GM12878 (cell line): ENCODE measurements around the gene GNA15. TPM values are rescaled to one million over a fixed set of nuclear protein-coding genes. Genes with fewer than 3 reads are reported as not detected.

Source experiments
- ATF7 ChIP-seq: fragments of 450-650 bp; IDR thresholded peaks from 2 replicates; pipeline ENCODE4 v1.6.1; 2016; ENCODE audit warnings: low read depth, mild to moderate bottlenecking
- BACH1 ChIP-seq: fragments of 450-650 bp; IDR thresholded peaks from 2 replicates; pipeline ENCODE4 v1.6.1; 2017; ENCODE audit warnings: mild to moderate bottlenecking, borderline replicate concordance
- BHLHE40 ChIP-seq, 2 experiments: fragments of 450-650 bp in 1 of 2; IDR thresholded peaks; 2 replicates each; pipeline ENCODE4 v1.6.1; 2011 to 2017; ENCODE audit warnings: low read depth in 2 of 2, borderline replicate concordance in 1 of 2, improper control_type of control experiment in 1 of 2, low read length in 1 of 2, mild to moderate bottlenecking in 1 of 2
- CBX5 ChIP-seq: sonication (generic); IDR thresholded peaks from 2 replicates; pipeline ENCODE4 v1.6.1; 2016; ENCODE audit warnings: low read depth, moderate library complexity, mild to moderate bottlenecking, inconsistent platforms
- CHD2 ChIP-seq: IDR thresholded peaks from 2 replicates; pipeline ENCODE4 v1.6.1; 2011; ENCODE audit warnings: low read depth, low read length, improper control_type of control experiment, borderline replicate concordance
- CHD4 ChIP-seq: fragments of 200-600 bp; sonication (generic); IDR thresholded peaks from 2 replicates; pipeline ENCODE4 v1.6.1; 2016; ENCODE audit warnings: mild to moderate bottlenecking
- CREB1 ChIP-seq: IDR thresholded peaks from 2 replicates; pipeline ENCODE4 v1.6.1; 2012; ENCODE audit warnings: low read depth, mild to moderate bottlenecking, inconsistent platforms
- JUND ChIP-seq: IDR thresholded peaks from 2 replicates; pipeline ENCODE4 v1.6.1; 2012; ENCODE audit warnings: low read depth, mild to moderate bottlenecking, low read length, improper control_type of control experiment, moderate library complexity
- NBN ChIP-seq: fragments of 450-650 bp; IDR thresholded peaks from 2 replicates; pipeline ENCODE4 v1.6.1; 2016
- NFIC ChIP-seq: IDR thresholded peaks from 2 replicates; pipeline ENCODE4 v1.6.1; 2012; ENCODE audit warnings: low read depth, mild to moderate bottlenecking, inconsistent platforms, low read length, moderate library complexity
- RAD51 ChIP-seq: fragments of 450-650 bp; IDR thresholded peaks from 2 replicates; pipeline ENCODE4 v1.6.1; 2016; ENCODE audit warnings: moderate library complexity, mild to moderate bottlenecking, inconsistent platforms
- RFX5 ChIP-seq: IDR thresholded peaks from 2 replicates; pipeline ENCODE4 v1.6.1; 2011; ENCODE audit warnings: low read depth, low read length, improper control_type of control experiment
- SMARCA5 ChIP-seq: fragments of 450-650 bp; IDR thresholded peaks from 2 replicates; pipeline ENCODE4 v1.6.1; 2017; ENCODE audit warnings: mild to moderate bottlenecking
- SP1 ChIP-seq: IDR thresholded peaks from one replicate; pipeline ENCODE4 v1.6.1; 2011; ENCODE audit warnings: low read depth, low read length
- SPI1 ChIP-seq: IDR thresholded peaks from 2 replicates; pipeline ENCODE4 v1.6.1; 2011; ENCODE audit warnings: low read depth, mild to moderate bottlenecking, low read length, moderate library complexity, borderline replicate concordance; ENCODE audit not compliant: insufficient read depth
- SRF ChIP-seq, 2 experiments: IDR thresholded peaks; 2 replicates each; pipeline ENCODE4 v1.6.1; 2011; ENCODE audit warnings: low read depth in 2 of 2, low read length in 2 of 2, mild to moderate bottlenecking in 1 of 2, moderate library complexity in 1 of 2
- TCF3 ChIP-seq: IDR thresholded peaks from 2 replicates; pipeline ENCODE4 v1.6.1; 2012; ENCODE audit warnings: low read depth, mild to moderate bottlenecking, low read length, borderline replicate concordance; ENCODE audit not compliant: insufficient read depth
- ZNF622 ChIP-seq: fragments of 450-650 bp; IDR thresholded peaks from 2 replicates; pipeline ENCODE4 v1.6.1; 2017; ENCODE audit warnings: mild to moderate bottlenecking, inconsistent platforms
- polyA plus RNA-seq, 11 experiments: library from polyadenylated mRNA; depleted of rRNA in 4 of 11; unstranded in 6 of 11; stranded (reverse) in 5 of 11; fragments of >200 nt; fragmentation: Nextera tagmentation in 4 of 11; fragmentation: Illumina TruSeq in 1 of 11; extraction: Ambion mirVana in 4 of 11; extraction: Trizol in 1 of 11; gene quantifications; 1 replicate in 1 of 11; 2 replicates in 10 of 11; pipeline versions ENCODE4 v1.2.1 to v1.2.3, GENCODE V29; 2011 to 2016; ENCODE audit warnings: inconsistent platforms in 2 of 11, missing spikeins in 2 of 11, low read depth in 1 of 11
- total RNA-seq, 4 experiments: library from RNA; depleted of rRNA in 3 of 4; stranded (reverse); fragments of >200 nt in 3 of 4; fragmentation: Illumina TruSeq in 1 of 4; extraction: Trizol in 1 of 4; gene quantifications; 2 replicates each; pipeline versions ENCODE4 v1.2.1 to v1.2.3, GENCODE V29; 2013 to 2021
- TF ChIP-seq, protein P1 (sequence below): fragments of 450-650 bp; IDR thresholded peaks from 2 replicates; pipeline ENCODE4 v1.6.1; 2017; ENCODE audit warnings: mild to moderate bottlenecking, moderate library complexity
- TF ChIP-seq, protein P2 (sequence below): fragments of 450-650 bp; IDR thresholded peaks from 2 replicates; pipeline ENCODE4 v1.6.1; 2017; ENCODE audit warnings: mild to moderate bottlenecking, moderate library complexity
- TF ChIP-seq, protein P3 (sequence below): fragments of 150-350 bp; IDR thresholded peaks from 2 replicates; pipeline ENCODE4 v1.6.1; 2014; ENCODE audit warnings: mild to moderate bottlenecking, low read depth, low read length

The GNA15 gene
- total and polyA plus RNA-seq, 10 of the 15 experiments (the other 5 are each of a cell fraction or from before 2014, with no cell fraction given) = 0.42 to 18.0 (median 9.4) TPM

DNA sequence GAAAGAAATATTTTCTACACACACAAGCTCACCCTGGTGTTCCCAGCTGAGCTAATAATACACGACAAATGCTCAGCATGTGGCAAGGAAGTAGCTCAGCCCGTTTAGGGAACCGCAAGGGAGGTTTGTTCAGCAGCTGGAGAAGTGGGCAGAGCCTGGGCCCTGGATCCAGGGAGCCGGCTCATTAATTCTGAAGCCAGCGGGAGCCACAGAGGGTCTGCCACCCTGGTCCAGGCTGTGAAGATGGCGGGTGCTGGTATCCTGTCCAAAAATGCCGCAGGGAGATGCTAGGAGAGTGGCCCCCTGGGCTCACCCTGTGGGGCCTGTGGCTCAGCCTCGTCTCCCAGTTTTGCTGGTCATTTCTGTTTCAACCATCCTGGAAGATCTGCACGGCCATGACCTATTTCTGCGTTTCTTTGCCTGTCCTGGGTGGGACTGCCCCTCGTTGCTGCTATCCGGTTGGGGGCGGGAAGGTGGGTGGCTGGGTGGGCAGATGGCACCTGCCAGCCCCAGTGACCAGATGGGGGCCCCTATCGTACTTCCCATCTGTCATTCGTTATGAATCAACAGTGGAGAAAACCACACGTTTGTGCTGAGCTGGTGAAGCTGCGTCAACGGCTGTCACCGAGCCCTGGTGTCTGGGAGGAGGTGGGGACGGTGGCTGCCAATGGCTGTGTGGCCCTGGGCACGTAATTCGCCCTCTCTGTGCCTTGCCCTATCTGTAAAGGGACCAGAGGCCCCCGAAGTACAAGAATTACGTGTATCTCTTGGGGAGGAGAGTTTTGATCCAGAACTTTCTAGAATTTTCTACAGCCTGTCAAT, 2.7 kb upstream of the GNA15 start (continued):
- TF ChIP-seq, protein P1, sequence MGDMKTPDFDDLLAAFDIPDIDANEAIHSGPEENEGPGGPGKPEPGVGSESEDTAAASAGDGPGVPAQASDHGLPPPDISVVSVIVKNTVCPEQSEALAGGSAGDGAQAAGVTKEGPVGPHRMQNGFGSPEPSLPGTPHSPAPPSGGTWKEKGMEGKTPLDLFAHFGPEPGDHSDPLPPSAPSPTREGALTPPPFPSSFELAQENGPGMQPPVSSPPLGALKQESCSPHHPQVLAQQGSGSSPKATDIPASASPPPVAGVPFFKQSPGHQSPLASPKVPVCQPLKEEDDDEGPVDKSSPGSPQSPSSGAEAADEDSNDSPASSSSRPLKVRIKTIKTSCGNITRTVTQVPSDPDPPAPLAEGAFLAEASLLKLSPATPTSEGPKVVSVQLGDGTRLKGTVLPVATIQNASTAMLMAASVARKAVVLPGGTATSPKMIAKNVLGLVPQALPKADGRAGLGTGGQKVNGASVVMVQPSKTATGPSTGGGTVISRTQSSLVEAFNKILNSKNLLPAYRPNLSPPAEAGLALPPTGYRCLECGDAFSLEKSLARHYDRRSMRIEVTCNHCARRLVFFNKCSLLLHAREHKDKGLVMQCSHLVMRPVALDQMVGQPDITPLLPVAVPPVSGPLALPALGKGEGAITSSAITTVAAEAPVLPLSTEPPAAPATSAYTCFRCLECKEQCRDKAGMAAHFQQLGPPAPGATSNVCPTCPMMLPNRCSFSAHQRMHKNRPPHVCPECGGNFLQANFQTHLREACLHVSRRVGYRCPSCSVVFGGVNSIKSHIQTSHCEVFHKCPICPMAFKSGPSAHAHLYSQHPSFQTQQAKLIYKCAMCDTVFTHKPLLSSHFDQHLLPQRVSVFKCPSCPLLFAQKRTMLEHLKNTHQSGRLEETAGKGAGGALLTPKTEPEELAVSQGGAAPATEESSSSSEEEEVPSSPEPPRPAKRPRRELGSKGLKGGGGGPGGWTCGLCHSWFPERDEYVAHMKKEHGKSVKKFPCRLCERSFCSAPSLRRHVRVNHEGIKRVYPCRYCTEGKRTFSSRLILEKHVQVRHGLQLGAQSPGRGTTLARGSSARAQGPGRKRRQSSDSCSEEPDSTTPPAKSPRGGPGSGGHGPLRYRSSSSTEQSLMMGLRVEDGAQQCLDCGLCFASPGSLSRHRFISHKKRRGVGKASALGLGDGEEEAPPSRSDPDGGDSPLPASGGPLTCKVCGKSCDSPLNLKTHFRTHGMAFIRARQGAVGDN = peak; percentile 45; the same call in 1 of the 2 replicates
- TF ChIP-seq, protein P2, sequence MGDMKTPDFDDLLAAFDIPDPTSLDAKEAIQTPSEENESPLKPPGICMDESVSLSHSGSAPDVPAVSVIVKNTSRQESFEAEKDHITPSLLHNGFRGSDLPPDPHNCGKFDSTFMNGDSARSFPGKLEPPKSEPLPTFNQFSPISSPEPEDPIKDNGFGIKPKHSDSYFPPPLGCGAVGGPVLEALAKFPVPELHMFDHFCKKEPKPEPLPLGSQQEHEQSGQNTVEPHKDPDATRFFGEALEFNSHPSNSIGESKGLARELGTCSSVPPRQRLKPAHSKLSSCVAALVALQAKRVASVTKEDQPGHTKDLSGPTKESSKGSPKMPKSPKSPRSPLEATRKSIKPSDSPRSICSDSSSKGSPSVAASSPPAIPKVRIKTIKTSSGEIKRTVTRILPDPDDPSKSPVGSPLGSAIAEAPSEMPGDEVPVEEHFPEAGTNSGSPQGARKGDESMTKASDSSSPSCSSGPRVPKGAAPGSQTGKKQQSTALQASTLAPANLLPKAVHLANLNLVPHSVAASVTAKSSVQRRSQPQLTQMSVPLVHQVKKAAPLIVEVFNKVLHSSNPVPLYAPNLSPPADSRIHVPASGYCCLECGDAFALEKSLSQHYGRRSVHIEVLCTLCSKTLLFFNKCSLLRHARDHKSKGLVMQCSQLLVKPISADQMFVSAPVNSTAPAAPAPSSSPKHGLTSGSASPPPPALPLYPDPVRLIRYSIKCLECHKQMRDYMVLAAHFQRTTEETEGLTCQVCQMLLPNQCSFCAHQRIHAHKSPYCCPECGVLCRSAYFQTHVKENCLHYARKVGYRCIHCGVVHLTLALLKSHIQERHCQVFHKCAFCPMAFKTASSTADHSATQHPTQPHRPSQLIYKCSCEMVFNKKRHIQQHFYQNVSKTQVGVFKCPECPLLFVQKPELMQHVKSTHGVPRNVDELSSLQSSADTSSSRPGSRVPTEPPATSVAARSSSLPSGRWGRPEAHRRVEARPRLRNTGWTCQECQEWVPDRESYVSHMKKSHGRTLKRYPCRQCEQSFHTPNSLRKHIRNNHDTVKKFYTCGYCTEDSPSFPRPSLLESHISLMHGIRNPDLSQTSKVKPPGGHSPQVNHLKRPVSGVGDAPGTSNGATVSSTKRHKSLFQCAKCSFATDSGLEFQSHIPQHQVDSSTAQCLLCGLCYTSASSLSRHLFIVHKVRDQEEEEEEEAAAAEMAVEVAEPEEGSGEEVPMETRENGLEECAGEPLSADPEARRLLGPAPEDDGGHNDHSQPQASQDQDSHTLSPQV = no peak
- TF ChIP-seq SPI1 = peak; percentile 27; the same call in 1 of the 2 replicates
- peak; percentile 96 for TF ChIP-seq TCF3
- peak; percentile 94 for TF ChIP-seq NBN
- TF ChIP-seq, protein P3, sequence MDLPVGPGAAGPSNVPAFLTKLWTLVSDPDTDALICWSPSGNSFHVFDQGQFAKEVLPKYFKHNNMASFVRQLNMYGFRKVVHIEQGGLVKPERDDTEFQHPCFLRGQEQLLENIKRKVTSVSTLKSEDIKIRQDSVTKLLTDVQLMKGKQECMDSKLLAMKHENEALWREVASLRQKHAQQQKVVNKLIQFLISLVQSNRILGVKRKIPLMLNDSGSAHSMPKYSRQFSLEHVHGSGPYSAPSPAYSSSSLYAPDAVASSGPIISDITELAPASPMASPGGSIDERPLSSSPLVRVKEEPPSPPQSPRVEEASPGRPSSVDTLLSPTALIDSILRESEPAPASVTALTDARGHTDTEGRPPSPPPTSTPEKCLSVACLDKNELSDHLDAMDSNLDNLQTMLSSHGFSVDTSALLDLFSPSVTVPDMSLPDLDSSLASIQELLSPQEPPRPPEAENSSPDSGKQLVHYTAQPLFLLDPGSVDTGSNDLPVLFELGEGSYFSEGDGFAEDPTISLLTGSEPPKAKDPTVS = peak; percentile 99
- TF ChIP-seq CHD4 = no peak; the same call in 1 of the 2 replicates
- peak; percentile 95 for TF ChIP-seq SMARCA5
- TF ChIP-seq JUND = peak; percentile 69; the same call in 1 of the 2 replicates
- 0 out of 2 replicates have a peak, but pooled peaks have one; percentile 41 for TF ChIP-seq CBX5
- peak; percentile 85 for TF ChIP-seq ATF7
- peak; percentile 69 for TF ChIP-seq CREB1
- TF ChIP-seq ZNF622 = no peak
- TF ChIP-seq SRF (IDR thresholded peaks at IDR 0.05; ENCODE audit: low read depth in 2 of 2, low read length in 2 of 2) = peak in 1 of 2 experiments; percentile 35; a peak in 1 of 4 replicates
- TF ChIP-seq BHLHE40 (IDR thresholded peaks at IDR 0.05; ENCODE audit: borderline replicate concordance in 1 of 2, low read depth in 2 of 2, low read length in 1 of 2) = peak; percentile 86 to 94
- TF ChIP-seq BACH1 = peak; percentile 67; the same call in 1 of the 2 replicates
- 0 out of 2 replicates have a peak, but pooled peaks have one; percentile 32 for TF ChIP-seq NFIC
- no peak for TF ChIP-seq RAD51
- no peak for TF ChIP-seq RFX5
- TF ChIP-seq CHD2 = peak; percentile 57; the same call in 1 of the 2 replicates
- peak; percentile 80 for TF ChIP-seq SP1
